BJ (cell line): ENCODE results near the gene VANGL1. TPM values are rescaled to one million over a fixed set of nuclear protein-coding genes. Genes with fewer than 3 reads are reported as not detected.

Experiments used
- CTCF ChIA-PET: fragments of 350-600 bp; formaldehyde crosslinking; extraction: SDS; loops from one replicate; lab custom pipeline; 2021; ENCODE audit warnings: antibody characterized with exemption, inconsistent platforms; lab: Yijun Ruan, JAX
- POLR2A ChIA-PET: fragments of 300-600 bp; sonication (Branson Sonifier 250); formaldehyde crosslinking; extraction: SDS; loops from one replicate; lab custom pipeline; 2021; ENCODE audit warnings: antibody characterized with exemption; lab: Charles Lee
- DNase-seq: peaks from one replicate; pipeline ENCODE4 v3.0.0-alpha.2; 2011; ENCODE audit warnings: low read depth
- H3K27me3 ChIP-seq: 2 replicates; pipeline ENCODE4 v1.6.0; 2011; ENCODE audit warnings: low read length; ENCODE audit not compliant: control insufficient read depth, insufficient read depth
- H3K36me3 ChIP-seq: 2 replicates; pipeline ENCODE4 v1.5.1; 2011; ENCODE audit warnings: low read length; ENCODE audit not compliant: control insufficient read depth, insufficient read depth
- H3K4me3 ChIP-seq: 2 replicates; pipeline ENCODE4 v1.5.1; 2011; ENCODE audit warnings: low read depth, mild to moderate bottlenecking, control low read depth, low read length
- polyA plus RNA-seq: library from polyadenylated mRNA; depleted of rRNA; stranded (reverse); fragments of >200 nt; gene quantifications from 2 replicates; pipeline ENCODE4 v1.2.3, GENCODE V29; 2011
- TF ChIP-seq, protein P1 (sequence below): IDR thresholded peaks from 2 replicates; pipeline ENCODE4 v1.5.1; 2011; ENCODE audit warnings: low read depth, mild to moderate bottlenecking, control low read depth, inconsistent platforms, low read length, moderate library complexity; ENCODE audit not compliant: insufficient read depth

Gene VANGL1
- polyA plus RNA-seq, 1 experiment: 11.6 TPM

DNA sequence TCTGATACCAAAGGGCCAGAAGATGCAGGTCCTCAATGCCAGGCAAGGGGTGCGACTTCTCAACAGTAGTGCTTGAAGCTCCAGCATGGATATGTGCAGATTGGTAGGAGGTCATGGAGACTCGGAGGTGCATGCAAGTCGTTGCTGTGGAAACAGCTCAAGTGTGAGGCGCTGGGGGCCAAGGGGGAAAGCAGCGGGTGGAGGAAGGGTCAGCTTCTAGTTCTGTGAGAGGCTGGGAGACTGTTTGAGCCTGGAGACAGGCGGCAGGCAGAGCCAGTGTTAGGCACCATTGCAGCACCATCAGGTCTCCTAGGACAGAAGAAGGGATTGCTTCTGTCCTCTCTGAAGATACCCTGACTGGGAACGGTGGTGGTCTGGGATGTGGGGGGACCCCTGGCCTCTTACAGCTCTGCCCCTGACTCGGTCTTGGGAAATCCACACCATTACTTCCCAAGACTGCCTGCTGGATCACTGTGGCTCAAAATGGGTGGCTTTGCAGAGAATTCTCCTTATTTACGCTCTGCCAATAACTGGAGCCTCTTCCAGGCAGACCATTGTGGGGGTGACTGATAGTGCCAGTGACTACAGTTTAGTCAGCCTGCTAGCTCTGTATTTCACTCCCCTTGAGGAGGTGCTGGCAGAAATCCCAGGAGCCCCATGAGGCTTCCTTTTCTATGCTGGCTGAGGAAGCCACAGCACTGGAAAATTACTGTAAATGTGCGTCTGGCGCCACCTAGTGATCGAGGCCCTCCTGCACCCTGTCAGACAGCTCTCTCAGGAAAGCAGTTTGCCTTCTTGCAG is 46.3 kb upstream of the VANGL1 start:
- Histone ChIP-seq H3K36me3 (no peaks in the 10 kb centered on the region), H3K27me3 (no peaks in the 10 kb centered on the region), H3K4me3 (no peak overlapping the region)
- ChIA-PET POLR2A (no interaction called here), CTCF (interaction anchor here (0.6 to 8.0 kb wide), 66 partner anchors 9 to 618 kb away, joined by 3 to 90 read pairs (median 4); no protein-coding TSS in a partner anchor)
- peak; percentile 63 for DNase-seq
- TF ChIP-seq, protein P1, sequence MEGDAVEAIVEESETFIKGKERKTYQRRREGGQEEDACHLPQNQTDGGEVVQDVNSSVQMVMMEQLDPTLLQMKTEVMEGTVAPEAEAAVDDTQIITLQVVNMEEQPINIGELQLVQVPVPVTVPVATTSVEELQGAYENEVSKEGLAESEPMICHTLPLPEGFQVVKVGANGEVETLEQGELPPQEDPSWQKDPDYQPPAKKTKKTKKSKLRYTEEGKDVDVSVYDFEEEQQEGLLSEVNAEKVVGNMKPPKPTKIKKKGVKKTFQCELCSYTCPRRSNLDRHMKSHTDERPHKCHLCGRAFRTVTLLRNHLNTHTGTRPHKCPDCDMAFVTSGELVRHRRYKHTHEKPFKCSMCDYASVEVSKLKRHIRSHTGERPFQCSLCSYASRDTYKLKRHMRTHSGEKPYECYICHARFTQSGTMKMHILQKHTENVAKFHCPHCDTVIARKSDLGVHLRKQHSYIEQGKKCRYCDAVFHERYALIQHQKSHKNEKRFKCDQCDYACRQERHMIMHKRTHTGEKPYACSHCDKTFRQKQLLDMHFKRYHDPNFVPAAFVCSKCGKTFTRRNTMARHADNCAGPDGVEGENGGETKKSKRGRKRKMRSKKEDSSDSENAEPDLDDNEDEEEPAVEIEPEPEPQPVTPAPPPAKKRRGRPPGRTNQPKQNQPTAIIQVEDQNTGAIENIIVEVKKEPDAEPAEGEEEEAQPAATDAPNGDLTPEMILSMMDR: peak; percentile 96

DNA sequence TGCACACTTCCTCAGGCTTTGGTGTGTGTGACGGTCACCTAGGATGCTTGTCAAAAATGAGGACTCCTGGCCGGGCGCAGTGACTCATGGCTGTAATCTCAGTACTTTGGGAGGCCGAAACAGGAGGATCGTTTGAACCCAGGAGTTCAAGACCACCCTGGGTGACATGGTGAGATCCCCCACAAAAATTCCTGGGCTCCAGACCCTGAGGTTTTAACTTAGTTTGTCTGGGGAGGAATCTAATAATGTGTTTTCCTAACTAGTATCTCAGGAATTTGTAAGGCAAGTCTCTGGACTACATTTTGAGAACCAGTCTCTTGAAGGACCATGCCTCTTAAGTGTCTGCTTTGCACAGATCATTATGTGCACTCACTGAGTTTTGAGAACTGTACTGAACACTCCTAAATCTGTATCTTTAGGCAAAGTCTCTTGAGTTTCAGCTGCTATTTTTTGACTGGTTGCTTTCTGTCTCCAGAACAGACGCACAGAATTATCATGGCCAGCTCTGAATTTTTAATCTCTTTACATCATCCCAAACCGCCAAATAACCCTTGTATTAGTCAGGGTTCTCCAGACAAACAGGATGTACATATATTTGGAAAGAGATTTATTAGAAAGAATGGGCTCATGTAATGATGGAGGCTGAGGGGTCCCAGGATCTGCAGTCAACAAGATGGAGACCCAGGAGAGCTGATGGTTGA is 45.5 kb upstream of the VANGL1 start:
- H3K36me3 ChIP-seq: no peaks in the 10 kb centered on the region

DNA sequence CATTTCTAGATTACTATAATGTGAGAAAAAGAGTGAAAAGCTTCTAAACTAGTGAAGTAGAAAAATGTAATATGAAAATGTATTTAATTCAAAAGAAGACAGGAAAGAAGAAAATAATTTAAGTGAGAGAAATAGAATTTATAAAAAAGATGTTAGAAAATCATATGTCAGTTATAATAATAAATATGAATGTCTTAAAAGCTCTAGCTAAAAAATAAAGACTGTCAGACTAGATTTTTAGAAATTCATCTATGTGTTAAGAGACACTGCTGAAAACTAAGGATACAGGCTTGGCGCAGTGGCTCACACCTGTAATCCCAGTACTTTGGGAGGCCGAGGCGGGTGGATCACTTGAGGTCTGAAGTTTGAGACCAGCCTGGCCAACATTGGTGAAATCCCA is 37.3 kb upstream of the VANGL1 start:
- no peak overlapping the region for H3K4me3 ChIP-seq
- POLR2A ChIA-PET: no interaction called here
- TF ChIP-seq, protein P1: no peak
- CTCF ChIA-PET: interaction anchor here (0.6 kb wide), 1 partner anchor 419 kb away, joined by 3 read pairs; no protein-coding TSS in a partner anchor
- no peak for DNase-seq
- peaks cover 6% of the 10 kb centered on the region for H3K27me3 ChIP-seq
- H3K36me3 ChIP-seq: no peaks in the 10 kb centered on the region

More for the DNA sequence above, 45.5 kb upstream of the VANGL1 start:
- no peak for DNase-seq
- H3K27me3 ChIP-seq: no peaks in the 10 kb centered on the region
- TF ChIP-seq, protein P1: no peak
- ChIA-PET CTCF (interaction anchor here (0.6 to 8.0 kb wide), 58 partner anchors 9 to 619 kb away, joined by 3 to 90 read pairs (median 4); no protein-coding TSS in a partner anchor), POLR2A (no interaction called here)
- no peak overlapping the region for H3K4me3 ChIP-seq

DNA sequence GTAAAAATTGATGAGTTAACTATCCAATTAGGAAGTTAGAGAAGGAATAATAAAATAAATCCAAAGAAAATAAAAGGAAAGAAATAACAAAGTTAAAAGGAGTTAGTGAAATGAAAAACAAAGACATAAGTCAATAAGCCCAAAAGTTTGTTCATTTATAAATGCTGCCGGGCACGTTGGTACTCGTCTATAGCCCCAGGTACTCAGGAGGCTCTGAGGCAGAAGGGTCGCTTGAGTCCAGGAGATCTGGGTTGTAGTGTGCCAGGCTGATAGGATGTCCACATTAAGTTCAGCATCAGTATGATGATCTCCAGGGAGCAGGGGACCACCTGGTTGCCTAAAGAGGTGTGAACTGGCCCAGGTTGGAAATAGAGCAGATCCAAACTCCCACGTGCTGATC is 35.5 kb upstream of the VANGL1 start:
- ChIA-PET POLR2A (no interaction called here), CTCF (interaction anchor here (0.7 to 4.9 kb wide), 3 partner anchors 11 to 162 kb away, joined by 3 to 137 read pairs (median 5); partner anchors contain the start of gene CASQ2)
- Histone ChIP-seq H3K36me3 (no peaks in the 10 kb centered on the region), H3K27me3 (peaks cover 6% of the 10 kb centered on the region), H3K4me3 (no peak overlapping the region)
- TF ChIP-seq, protein P1: no peak
- no peak for DNase-seq

DNA sequence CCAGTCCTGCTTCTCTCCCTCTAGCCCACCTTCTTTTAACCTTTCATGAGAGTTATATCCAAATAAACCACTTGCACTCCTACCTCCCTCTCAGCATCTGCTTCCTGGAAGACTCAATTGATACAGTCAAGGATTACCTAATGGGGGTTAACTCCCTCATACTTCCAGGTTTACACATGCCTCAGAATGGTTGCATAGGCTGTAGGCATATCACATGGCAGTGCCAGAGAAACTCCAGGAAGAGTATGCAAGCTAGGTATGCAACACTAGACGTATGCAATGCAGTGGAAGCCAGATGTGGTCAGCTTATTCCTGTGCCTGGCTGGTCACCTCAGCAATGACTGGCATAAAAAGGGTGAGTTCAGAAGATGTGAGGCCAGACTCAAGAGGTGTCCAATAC is 32.7 kb upstream of the VANGL1 start:
- POLR2A ChIA-PET: no interaction called here
- Histone ChIP-seq H3K27me3 (peaks cover 6% of the 10 kb centered on the region), H3K4me3 (no peak overlapping the region), H3K36me3 (no peaks in the 10 kb centered on the region)
- DNase-seq: no peak
- TF ChIP-seq, protein P1: no peak
- CTCF ChIA-PET: interaction anchor here (0.7 to 4.9 kb wide), 18 partner anchors 8 to 172 kb away, joined by 3 to 137 read pairs (median 6); partner anchors contain the start of gene CASQ2
